Thoracic aorta (tissue), 2 donors: ENCODE results near the gene LRIG3. TPM values are rescaled to one million over a fixed set of nuclear protein-coding genes. Genes with fewer than 3 reads are reported as not detected.
"Not testable (repeated sequence)": the region's sequence is repeated elsewhere in the genome, so short reads cannot be mapped to it uniquely, and the experiment has no call there.

Experiments used
- ATAC-seq: fragments of 150-250 bp; one replicate; pipeline ENCODE4 v1.8.0; 2017; ENCODE audit warnings: low read depth; ENCODE audit not compliant: insufficient number of reproducible peaks, low FRiP score
- DNase-seq: peaks from one replicate; pipeline ENCODE4 v3.0.0-alpha.2; 2020; ENCODE audit warnings: low spot score
- H3K27ac ChIP-seq, 2 donors: fragments of 200-600 bp; sonication (generic); 1 replicate in 1 of 2; 2 replicates in 1 of 2; pipeline ENCODE4 v1.5.1; 2016; ENCODE audit warnings: mild to moderate bottlenecking in 2 of 2, moderate library complexity in 2 of 2
- H3K27me3 ChIP-seq: fragments of 200-600 bp; sonication (generic); replicated peaks from 2 replicates; pipeline ENCODE4 v1.6.0; 2016; ENCODE audit warnings: mild to moderate bottlenecking; ENCODE audit not compliant: insufficient read depth
- H3K36me3 ChIP-seq: fragments of 200-600 bp; sonication (generic); one replicate; pipeline ENCODE4 v1.5.1; 2016
- H3K4me1 ChIP-seq, 2 donors: fragments of 200-600 bp; sonication (generic); 1 replicate in 1 of 2; 2 replicates in 1 of 2; pipeline versions ENCODE4 v1.5.1 to v1.6.0; 2016; ENCODE audit warnings: low read depth in 2 of 2, mild to moderate bottlenecking in 1 of 2; ENCODE audit not compliant: control insufficient read depth in 1 of 2
- H3K4me3 ChIP-seq: fragments of 200-600 bp; sonication (generic); 2 replicates; pipeline ENCODE4 v1.5.1; 2016; ENCODE audit warnings: mild to moderate bottlenecking
- H3K9me3 ChIP-seq: fragments of 200-600 bp; sonication (generic); 2 replicates; pipeline ENCODE4 v1.5.1; 2016
- total RNA-seq, 2 donors: library from RNA; depleted of rRNA; stranded (reverse); fragments of >200 nt; gene quantifications; one replicate each; pipeline versions ENCODE4 v1.1.0 to v1.2.3, GENCODE V29; 2016
- TF ChIP-seq, protein P1 (sequence below): fragments of 200-600 bp; sonication (generic); IDR thresholded peaks from one replicate; pipeline ENCODE4 v1.5.1; 2019; ENCODE audit warnings: antibody characterized with exemption

The LRIG3 gene
- total RNA-seq, 2 donors from 2014 or later = 34.4 to 70.0 TPM

DNA sequence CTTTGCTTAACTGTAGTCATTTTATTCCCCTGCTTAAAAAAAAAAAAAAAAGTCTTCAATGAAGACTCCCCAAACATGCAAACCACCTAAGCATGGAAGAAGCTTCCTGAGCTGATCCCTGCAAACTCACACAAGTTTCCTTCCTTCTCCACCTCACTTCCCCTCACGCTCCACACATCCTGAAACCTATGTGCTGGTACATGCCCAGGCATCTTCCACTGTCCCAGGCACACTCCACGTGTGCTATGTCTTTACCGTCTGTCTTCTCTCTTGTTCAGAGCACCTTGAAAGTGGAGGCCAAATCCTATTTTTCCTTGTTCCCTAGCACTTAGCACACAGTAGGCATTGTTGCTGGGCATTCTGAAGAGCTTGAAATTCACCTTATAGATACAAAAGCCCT is 13.4 kb downstream of the LRIG3 start:
- no peak for DNase-seq
- Histone ChIP-seq H3K27ac (no peak overlapping the region), H3K4me1 (peaks cover 0 to 21% of the 10 kb centered on the region in 2 donors), H3K36me3 (peaks cover 19% of the 10 kb centered on the region), H3K9me3 (no peaks in the 10 kb centered on the region), H3K27me3 (no peaks in the 10 kb centered on the region), H3K4me3 (no peak overlapping the region)
- TF ChIP-seq, protein P1, sequence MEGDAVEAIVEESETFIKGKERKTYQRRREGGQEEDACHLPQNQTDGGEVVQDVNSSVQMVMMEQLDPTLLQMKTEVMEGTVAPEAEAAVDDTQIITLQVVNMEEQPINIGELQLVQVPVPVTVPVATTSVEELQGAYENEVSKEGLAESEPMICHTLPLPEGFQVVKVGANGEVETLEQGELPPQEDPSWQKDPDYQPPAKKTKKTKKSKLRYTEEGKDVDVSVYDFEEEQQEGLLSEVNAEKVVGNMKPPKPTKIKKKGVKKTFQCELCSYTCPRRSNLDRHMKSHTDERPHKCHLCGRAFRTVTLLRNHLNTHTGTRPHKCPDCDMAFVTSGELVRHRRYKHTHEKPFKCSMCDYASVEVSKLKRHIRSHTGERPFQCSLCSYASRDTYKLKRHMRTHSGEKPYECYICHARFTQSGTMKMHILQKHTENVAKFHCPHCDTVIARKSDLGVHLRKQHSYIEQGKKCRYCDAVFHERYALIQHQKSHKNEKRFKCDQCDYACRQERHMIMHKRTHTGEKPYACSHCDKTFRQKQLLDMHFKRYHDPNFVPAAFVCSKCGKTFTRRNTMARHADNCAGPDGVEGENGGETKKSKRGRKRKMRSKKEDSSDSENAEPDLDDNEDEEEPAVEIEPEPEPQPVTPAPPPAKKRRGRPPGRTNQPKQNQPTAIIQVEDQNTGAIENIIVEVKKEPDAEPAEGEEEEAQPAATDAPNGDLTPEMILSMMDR = no peak
- ATAC-seq = no peak

DNA sequence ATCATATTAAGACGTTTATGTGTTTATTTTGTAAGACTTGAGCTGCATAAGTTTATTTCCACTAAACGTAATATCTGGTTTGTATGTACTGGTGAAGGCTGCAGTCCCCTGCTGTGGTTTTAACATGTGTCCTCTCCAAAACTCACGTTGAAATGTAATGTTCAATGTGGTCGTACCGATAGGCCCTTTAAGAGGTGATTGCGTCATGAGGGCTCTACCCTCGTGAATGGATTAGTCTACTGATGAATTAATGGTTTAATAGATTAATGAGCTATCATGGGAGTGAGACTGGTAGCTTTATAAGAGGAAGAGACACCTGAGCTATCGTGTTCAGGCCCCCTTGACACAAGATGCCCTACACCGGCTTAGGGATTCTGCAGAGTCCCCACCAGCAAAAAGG is 14.9 kb downstream of the LRIG3 start:
- no peak for DNase-seq
- no peak overlapping the region for H3K4me3 ChIP-seq
- no peak overlapping the region for H3K27ac ChIP-seq
- H3K9me3 ChIP-seq = no peaks in the 10 kb centered on the region
- H3K4me1 ChIP-seq = peaks cover 0 to 17% of the 10 kb centered on the region in 2 donors
- ATAC-seq = no peak
- H3K36me3 ChIP-seq = peaks cover 11% of the 10 kb centered on the region
- no peaks in the 10 kb centered on the region for H3K27me3 ChIP-seq
- TF ChIP-seq, protein P1 = no peak

DNA sequence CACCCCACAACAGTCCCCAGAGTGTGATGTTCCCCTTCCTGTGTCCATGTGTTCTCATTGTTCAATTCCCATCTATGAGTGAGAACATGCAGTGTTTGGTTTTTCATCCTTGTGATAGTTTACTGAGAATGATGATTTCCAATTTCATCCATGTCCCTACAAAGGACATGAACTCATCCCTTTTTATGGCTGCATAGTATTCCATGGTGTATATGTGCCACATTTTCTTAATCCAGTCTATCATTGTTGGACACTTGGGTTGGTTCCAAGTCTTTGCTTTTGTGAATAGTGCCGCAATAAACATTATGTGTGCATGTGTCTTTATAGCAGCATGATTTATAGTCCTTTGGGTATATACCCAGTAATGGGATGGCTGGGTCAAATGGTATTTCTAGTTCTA is 17.6 kb downstream of the LRIG3 start:
- ATAC-seq, H3K36me3 ChIP-seq, DNase-seq, H3K27ac ChIP-seq, H3K27me3 ChIP-seq, H3K4me3 ChIP-seq, H3K9me3 ChIP-seq: not testable (repeated sequence)
- H3K4me1 ChIP-seq = peaks cover 0 to 19% of the 10 kb centered on the region in 2 donors

DNA sequence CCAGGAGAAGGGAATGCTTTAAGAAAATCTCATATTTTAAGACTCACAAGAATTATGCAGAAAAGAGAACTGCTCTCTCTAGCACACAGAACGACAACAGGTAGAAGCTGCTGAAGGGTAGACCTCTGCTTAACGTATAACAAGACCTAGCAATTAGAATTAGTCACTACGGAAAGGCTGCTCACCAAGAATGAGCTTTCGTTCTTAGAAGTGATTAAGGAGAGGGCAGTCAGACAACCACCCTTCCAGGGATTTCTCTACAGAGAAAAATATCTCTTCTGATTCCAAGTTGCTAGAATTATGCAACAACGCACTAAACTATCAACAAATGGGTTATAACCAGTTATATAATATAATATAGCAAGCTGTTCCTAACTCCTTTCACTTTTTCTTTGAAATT is 18.6 kb downstream of the LRIG3 start:
- no peak overlapping the region for H3K4me3 ChIP-seq
- no peak overlapping the region for H3K27ac ChIP-seq
- H3K9me3 ChIP-seq = no peaks in the 10 kb centered on the region
- no peaks in the 10 kb centered on the region for H3K27me3 ChIP-seq
- no peak for ATAC-seq
- H3K4me1 ChIP-seq = peaks cover 0 to 9% of the 10 kb centered on the region in 2 donors
- no peak for DNase-seq
- peaks cover 3% of the 10 kb centered on the region for H3K36me3 ChIP-seq
- TF ChIP-seq, protein P1 = no peak

DNA sequence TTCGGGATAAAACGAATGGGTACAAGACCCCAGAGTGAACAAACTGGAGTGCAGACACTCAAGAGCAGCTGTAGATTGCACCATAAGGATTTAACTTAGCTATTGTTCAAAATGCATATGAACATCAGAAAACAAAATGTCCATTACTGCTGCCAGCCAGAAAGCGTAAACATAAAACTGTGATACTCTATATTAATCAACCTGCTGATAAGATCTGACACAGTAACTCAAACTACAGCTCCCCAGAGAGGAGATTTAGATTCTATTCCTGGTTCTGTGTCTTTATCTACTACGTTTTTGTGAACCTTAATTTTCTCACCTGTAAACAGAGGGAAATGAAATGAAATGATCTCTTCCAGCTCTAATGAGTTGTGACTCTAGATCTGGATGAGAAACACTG is 22.3 kb downstream of the LRIG3 start:
- no peak overlapping the region for H3K4me3 ChIP-seq
- H3K4me1 ChIP-seq = peaks cover 4 to 40% of the 10 kb centered on the region in 2 donors
- no peak overlapping the region for H3K27ac ChIP-seq
- ATAC-seq (no peak), DNase-seq (no peak)
- no peaks in the 10 kb centered on the region for H3K27me3 ChIP-seq
- H3K9me3 ChIP-seq = no peaks in the 10 kb centered on the region
- H3K36me3 ChIP-seq = no peaks in the 10 kb centered on the region
- TF ChIP-seq, protein P1 = no peak

DNA sequence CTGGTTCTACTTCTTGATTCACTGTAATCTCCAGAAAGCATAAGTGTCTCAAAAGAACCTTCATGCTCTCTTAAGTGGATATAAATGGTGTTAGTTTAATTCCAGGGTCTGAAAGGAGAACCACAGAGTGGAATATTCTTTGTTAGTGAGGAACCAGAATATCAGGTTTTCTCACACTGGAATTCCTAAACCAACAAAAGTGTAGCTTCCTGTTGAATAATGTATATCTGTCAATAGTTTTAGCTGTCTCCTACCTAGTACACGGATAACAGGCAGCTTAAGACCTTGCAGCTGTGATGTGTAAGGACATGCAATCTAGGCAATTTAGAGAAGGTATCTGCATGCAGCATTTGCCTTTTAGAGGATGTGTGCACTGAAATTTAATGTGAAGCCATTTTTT is 24.0 kb downstream of the LRIG3 start:
- DNase-seq = no peak
- TF ChIP-seq, protein P1 = no peak
- no peaks in the 10 kb centered on the region for H3K9me3 ChIP-seq
- no peak overlapping the region for H3K4me3 ChIP-seq
- no peaks in the 10 kb centered on the region for H3K27me3 ChIP-seq
- ATAC-seq = no peak
- no peak overlapping the region for H3K27ac ChIP-seq
- H3K4me1 ChIP-seq = peaks cover 4 to 46% of the 10 kb centered on the region in 2 donors
- no peaks in the 10 kb centered on the region for H3K36me3 ChIP-seq
